Activated CD8-positive, alpha-beta memory T cell treated with anti-CD3 and anti-CD28 coated beads, Interleukin-2, amount 50 U/mL, for 24 hours (primary cell): ENCODE measurements around the gene HIPK1.

Experiments
- DNase-seq: peaks from one replicate; pipeline ENCODE4 v3.0.0-alpha.2; 2020; ENCODE audit errors: extremely low read depth

HIPK1 gene

GRCh38 chr1:113913887-113914664 lies 15.0 kb upstream of the HIPK1 start:
- no peak for DNase-seq

DNA sequence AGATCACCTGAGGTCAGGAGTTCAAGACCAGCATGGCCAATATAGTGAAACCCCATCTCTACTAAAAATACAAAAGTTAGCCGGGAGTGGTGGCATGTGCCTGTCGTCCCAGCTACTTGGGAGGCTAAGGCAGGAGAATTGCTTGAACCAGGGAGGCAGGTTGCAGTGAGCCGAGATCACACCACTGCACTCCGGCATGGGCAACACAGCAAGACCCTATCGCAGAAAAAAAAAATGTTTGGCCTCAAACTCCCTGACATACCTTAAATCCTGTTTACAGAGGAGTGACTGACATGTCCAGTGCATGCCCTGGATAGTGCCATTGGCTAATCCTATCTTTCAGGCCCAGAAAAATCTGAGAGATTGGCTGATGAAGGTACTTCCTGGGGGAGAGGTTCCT lies 12.2 kb upstream of the HIPK1 start:
- no peak for DNase-seq

GRCh38 chr1:113917400-113918082 lies 11.6 kb upstream of the HIPK1 start:
- DNase-seq = no peak

DNA sequence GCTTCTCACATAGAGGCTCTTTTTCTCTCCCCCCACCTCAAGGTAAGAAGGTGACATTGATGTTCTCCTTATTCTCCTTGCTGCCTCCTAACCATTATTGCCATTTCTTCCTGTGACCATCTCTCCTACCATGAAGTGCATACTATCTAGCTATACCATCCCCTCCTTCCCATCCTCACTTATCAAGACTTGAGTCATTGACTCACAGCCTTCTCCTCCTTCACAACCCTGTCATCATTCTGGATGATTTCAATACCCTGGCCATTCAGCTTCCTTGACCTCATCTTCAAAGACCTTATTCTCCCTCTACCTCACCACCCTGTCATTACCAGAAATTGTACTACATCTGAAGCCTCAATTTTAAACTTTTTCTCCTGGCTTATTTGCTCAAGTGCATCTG lies 10.9 kb upstream of the HIPK1 start:
- DNase-seq = no peak

- DNase-seq = no peak
These were observed 6.2 kb upstream of the HIPK1 start for GRCh38 chr1:113922957-113923356.

- DNase-seq = no peak
These were observed 4.7 kb upstream of the HIPK1 start for GRCh38 chr1:113924473-113924872.

DNA sequence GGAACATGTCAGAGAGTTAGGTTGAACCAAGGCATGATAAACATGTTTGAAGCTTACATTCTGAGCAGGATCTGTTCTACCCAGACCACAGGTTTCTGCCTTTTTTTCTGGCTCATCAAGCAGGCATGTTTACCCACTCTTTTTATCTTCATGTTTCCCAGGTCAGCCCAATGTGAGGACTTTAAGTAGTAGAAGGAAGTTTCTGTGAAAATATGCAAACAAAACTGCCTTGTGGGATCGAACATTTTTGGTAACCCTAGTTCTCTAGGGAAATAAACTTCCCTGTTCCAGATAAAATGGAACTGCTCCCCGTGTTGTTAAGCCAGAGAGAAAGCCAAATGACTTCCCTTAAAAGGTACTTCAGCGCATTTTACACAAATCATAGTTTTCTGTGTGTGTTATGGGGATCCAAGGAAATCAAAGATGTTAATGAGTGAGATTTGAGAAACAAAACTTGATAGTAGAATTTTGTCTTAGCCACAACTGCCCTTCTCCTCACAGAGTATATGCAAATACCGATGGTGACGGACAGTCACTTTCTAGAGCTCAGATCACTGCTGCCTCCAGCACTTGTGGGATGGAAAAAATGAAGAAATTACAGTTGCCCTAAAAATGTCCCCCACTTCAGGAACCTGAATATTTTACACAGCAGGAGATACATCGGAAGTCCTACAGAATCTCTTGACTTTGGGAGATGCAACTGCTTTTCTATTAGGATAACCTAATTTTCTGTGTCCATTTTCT lies 765 bp upstream of the HIPK1 start:
- no peak for DNase-seq

GRCh38 chr1:113929750-113930498 lies 800 bp downstream of the HIPK1 start:
- peak; percentile 33 for DNase-seq

DNA sequence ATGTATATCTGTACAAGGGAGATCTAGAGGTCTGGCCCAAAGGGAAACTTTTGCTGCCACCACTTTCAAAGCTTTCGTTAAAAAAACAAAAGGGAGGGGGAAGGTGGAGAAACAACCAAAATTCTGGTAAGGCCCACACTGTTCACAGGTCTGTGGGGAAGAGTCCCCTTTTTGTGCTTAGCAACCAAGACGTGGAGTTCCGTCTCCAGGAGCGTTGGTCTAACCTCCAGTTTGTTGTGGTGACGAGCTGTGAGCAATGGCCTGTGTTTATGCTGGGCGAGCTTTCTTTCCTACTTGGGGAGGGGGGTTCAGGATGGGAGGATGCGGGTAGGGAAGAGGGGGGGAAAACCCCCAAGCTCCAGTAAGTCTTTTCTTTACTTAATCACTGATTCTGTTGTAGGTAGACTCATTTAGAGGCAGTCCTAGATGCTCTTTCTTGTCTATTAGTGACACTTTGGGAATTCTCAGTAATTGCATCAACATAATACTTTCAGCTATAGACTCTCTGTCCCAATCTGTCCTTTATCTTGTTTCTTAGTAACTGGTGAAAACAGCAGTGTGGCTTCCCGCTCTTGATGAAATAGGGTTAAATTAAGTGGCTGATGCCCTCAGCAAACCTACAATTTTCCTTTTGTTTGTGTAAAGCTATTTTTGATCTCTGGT lies 1.5 kb downstream of the HIPK1 start:
- peak; percentile 44 for DNase-seq

DNA sequence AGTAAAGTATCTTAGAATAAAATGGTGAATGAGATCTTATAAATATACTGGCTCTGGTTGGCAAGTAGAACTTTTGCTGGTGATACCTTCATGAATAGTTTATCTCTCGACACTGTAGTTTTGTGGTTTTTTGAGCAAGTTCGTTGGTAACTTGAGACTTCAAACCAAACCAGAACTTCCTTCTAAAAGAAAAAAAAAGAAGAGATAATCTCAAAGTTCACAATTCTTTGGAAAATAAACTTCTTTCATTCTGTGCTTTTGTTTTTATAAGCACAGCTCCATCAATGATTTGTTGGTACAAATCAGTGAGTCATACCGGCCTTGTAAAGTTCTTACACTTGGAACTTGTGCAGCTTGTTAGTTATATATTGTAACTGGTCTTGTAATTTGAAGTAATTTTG lies 2.3 kb downstream of the HIPK1 start:
- no peak for DNase-seq

- no peak for DNase-seq
These were observed 4.9 kb downstream of the HIPK1 start for GRCh38 chr1:113934006-113934405.

GRCh38 chr1:113934511-113935055 lies 5.5 kb downstream of the HIPK1 start:
- no peak for DNase-seq

- no peak for DNase-seq
These were observed 6.1 kb downstream of the HIPK1 start for GRCh38 chr1:113935176-113935575.

DNA sequence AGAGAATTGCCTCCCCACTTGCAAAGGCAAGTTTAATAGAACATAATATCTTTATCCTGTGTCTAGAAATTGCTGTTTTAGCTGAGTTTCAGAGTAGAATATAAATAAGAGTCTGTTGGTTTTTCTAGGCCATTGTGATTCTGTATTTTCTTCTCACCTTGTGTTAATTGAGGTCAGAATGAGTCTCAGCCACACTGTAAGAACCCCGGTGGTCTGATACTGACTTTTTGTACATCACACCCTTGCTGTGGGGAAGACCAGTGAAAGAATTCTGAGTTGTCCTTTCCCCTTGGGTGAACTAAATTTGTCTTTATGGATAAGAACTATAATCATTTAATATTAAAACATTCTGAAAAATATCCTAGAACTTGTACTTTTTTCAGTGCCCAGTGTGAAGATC lies 6.8 kb downstream of the HIPK1 start:
- DNase-seq = no peak

GRCh38 chr1:113937146-113937545 lies 8.0 kb downstream of the HIPK1 start:
- no peak for DNase-seq

DNA sequence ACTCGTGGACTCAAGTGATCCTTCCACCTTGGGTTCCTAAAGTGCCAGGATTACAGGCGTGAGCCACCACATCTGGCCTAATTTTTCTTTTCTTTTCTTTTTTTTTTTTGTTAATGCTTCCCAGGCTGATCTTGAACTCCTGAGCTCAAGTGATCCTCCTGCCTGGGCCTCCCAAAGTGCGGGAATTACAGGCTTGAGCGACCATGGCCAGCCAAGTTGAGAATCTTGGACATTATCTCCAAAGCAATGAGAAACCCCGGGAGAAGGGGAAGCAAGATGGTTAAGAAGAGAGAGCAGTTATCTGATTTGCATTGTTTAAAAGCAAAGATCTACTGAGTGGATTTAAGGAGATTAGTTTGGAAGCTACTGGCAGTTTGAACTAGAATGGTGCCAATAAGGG lies 9.1 kb downstream of the HIPK1 start:
- no peak for DNase-seq

DNA sequence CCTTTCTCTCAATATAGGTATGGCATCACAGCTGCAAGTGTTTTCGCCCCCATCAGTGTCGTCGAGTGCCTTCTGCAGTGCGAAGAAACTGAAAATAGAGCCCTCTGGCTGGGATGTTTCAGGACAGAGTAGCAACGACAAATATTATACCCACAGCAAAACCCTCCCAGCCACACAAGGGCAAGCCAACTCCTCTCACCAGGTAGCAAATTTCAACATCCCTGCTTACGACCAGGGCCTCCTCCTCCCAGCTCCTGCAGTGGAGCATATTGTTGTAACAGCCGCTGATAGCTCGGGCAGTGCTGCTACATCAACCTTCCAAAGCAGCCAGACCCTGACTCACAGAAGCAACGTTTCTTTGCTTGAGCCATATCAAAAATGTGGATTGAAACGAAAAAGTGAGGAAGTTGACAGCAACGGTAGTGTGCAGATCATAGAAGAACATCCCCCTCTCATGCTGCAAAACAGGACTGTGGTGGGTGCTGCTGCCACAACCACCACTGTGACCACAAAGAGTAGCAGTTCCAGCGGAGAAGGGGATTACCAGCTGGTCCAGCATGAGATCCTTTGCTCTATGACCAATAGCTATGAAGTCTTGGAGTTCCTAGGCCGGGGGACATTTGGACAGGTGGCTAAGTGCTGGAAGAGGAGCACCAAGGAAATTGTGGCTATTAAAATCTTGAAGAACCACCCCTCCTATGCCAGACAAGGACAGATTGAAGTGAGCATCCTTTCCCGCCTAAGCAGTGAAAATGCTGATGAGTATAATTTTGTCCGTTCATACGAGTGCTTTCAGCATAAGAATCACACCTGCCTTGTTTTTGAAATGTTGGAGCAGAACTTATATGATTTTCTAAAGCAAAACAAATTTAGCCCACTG lies 11.5 kb downstream of the HIPK1 start:
- DNase-seq = no peak

DNA sequence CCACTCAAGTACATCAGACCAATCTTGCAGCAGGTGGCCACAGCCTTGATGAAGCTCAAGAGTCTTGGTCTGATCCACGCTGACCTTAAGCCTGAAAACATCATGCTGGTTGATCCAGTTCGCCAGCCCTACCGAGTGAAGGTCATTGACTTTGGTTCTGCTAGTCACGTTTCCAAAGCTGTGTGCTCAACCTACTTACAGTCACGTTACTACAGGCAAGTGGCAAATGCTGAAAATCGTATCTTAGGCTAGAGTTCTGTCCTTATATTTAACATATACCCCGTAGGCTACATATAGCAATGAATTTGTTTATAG lies 12.1 kb downstream of the HIPK1 start:
- DNase-seq = no peak

DNA sequence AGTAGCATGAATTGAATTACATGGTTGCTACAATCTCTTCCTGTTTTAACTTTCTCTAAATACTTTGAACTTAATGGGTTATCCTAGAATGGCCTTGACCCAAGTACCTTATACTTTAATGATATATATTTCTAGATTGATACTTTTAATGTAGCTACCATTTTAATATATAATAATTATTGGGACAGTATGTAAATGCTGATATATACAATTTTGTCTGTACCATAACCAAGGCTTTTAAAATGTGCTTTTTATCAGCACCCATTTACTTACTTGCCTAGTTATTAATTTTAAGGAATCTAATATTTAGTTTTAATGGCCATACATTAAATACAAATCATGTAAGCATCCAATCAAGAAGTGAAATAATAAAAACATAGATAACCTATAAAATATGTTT lies 13.4 kb downstream of the HIPK1 start:
- DNase-seq = no peak

DNA sequence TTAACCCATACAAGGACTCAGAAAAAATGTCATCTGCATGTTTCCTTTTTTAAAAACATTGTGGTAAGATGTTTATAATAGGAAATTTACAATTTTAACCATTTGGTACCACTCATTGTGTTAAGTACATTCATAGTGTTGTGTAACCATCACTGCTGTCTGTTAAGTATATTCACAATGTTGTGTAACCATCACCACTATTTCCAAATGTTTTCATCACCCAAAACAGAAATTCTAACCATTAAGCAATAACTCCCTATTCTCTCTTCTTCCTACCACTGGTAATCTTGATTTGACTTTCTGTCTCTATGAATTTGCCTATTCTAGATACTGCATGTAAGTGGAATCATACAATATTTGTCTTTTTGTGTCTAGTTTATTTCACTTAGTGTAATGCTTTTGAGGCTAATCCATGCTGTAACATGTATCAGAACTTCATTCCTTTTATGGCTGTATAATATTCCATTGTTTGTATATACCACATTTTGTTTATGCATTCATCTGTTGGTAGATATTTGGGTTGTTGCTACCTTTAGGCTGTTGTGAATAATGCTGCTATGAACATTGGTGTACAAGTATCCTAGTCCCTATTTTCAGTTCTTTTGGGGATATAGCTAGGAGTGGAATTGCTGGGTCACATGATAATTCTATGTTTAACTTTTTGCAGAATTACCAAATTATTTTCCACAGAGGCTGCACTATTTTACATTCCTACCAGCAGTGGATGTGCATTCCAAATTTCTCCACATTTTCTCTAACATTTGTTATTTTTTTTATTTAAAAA lies 14.1 kb downstream of the HIPK1 start:
- DNase-seq = no peak
